HEK293 (cell line): Measurements from ENCODE around the gene ZXDC.

Experiments used
- CTCF ChIA-PET: fragments of 350-600 bp; formaldehyde crosslinking; extraction: SDS; loops from one replicate; lab custom pipeline; 2021; ENCODE audit warnings: antibody characterized with exemption; lab: Yijun Ruan, JAX
- POLR2A ChIA-PET: fragments of 300-600 bp; formaldehyde crosslinking; extraction: SDS; loops from one replicate; lab custom pipeline; 2020; ENCODE audit warnings: antibody characterized with exemption, inconsistent platforms; lab: Yijun Ruan, JAX
- H3K27ac ChIP-seq: fragments of 200-500 bp; sonication (Bioruptor generic); 2 replicates; pipeline ENCODE4 v1.5.1; 2014; ENCODE audit warnings: low read depth, low read length, control low read depth, inconsistent platforms; ENCODE audit errors: extremely low read depth
- H3K36me3 ChIP-seq, 2 experiments: fragments of 200-500 bp in 1 of 2; sonication (Bioruptor generic) in 1 of 2; 1 replicate in 1 of 2; 2 replicates in 1 of 2; pipeline ENCODE4 v1.5.1; 2014 to 2017; ENCODE audit warnings: inconsistent platforms in 2 of 2, low read length in 2 of 2; ENCODE audit not compliant: control insufficient read depth in 2 of 2, insufficient read depth in 1 of 2
- H3K4me1 ChIP-seq: fragments of 200-500 bp; sonication (Bioruptor generic); 2 replicates; pipeline ENCODE4 v1.5.1; 2014; ENCODE audit warnings: mild to moderate bottlenecking, low read length, inconsistent platforms; ENCODE audit not compliant: control insufficient read depth, insufficient read depth
- H3K4me3 ChIP-seq: 2 replicates; pipeline ENCODE4 v1.5.1; 2011; ENCODE audit warnings: low read depth, mild to moderate bottlenecking, control low read depth, low read length, moderate library complexity
- H3K9me3 ChIP-seq: fragments of 200-500 bp; sonication (Bioruptor generic); 2 replicates; pipeline ENCODE4 v1.5.1; 2014; ENCODE audit warnings: low read depth, low read length, inconsistent platforms; ENCODE audit not compliant: control insufficient read depth, insufficient read depth
- PRDM6 ChIP-seq: fragments of 450-650 bp; formaldehyde crosslinking; IDR thresholded peaks from 2 replicates; pipeline ENCODE4 v1.5.1; 2017; ENCODE audit warnings: missing biosample characterization, missing genetic modification characterization
- SETDB1 ChIP-seq: IDR thresholded peaks from one replicate; pipeline ENCODE4 v1.6.1; 2017; ENCODE audit warnings: mild to moderate bottlenecking, low read length, moderate library complexity, mixed read lengths; ENCODE audit not compliant: insufficient read length
- YY1 ChIP-seq: fragments of 450-650 bp; formaldehyde crosslinking; IDR thresholded peaks from 2 replicates; pipeline ENCODE4 v1.5.1; 2018; ENCODE audit warnings: missing biosample characterization, missing genetic modification characterization
- ZBTB7A ChIP-seq: fragments of 450-650 bp; formaldehyde crosslinking; IDR thresholded peaks from 2 replicates; pipeline ENCODE4 v1.5.1; 2016; ENCODE audit warnings: low read depth, missing biosample characterization, missing genetic modification characterization
- ZIC2 ChIP-seq: fragments of 450-650 bp; formaldehyde crosslinking; IDR thresholded peaks from 2 replicates; pipeline ENCODE4 v1.5.1; 2016; ENCODE audit warnings: missing biosample characterization, missing genetic modification characterization
- ZNF146 ChIP-seq: fragments of 450-650 bp; formaldehyde crosslinking; IDR thresholded peaks from 2 replicates; pipeline ENCODE4 v1.5.1; 2016; ENCODE audit warnings: missing biosample characterization, missing genetic modification characterization
- ZNF175 ChIP-seq: fragments of 450-650 bp; formaldehyde crosslinking; IDR thresholded peaks from 2 replicates; pipeline ENCODE4 v1.5.1; 2016; ENCODE audit warnings: missing biosample characterization, missing genetic modification characterization
- ZNF518A ChIP-seq: fragments of 450-650 bp; formaldehyde crosslinking; conservative IDR thresholded peaks from 2 replicates; pipeline ENCODE4 v1.5.1; 2016; ENCODE audit warnings: low read depth, missing biosample characterization, missing genetic modification characterization
- ZNF585B ChIP-seq: fragments of 450-650 bp; formaldehyde crosslinking; IDR thresholded peaks from 2 replicates; pipeline ENCODE4 v1.5.1; 2016; ENCODE audit warnings: missing biosample characterization, missing genetic modification characterization
- ZNF610 ChIP-seq: fragments of 450-650 bp; formaldehyde crosslinking; IDR thresholded peaks from 2 replicates; pipeline ENCODE4 v1.5.1; 2016; ENCODE audit warnings: missing biosample characterization, missing genetic modification characterization, borderline replicate concordance
- TF ChIP-seq, protein P1 (sequence below): fragments of 450-650 bp; formaldehyde crosslinking; IDR thresholded peaks from 2 replicates; pipeline ENCODE4 v1.5.0; 2017; ENCODE audit warnings: missing biosample characterization, missing genetic modification characterization, borderline replicate concordance
- TF ChIP-seq, protein P2 (sequence below): sonication (generic); formaldehyde crosslinking; IDR thresholded peaks from 2 replicates; pipeline ENCODE4 v1.8.1; 2022; ENCODE audit warnings: mild to moderate bottlenecking, moderate library complexity, missing genetic modification reagents
- TF ChIP-seq, protein P3 (sequence below): fragments of 450-650 bp; formaldehyde crosslinking; IDR thresholded peaks from 2 replicates; pipeline ENCODE4 v1.5.1; 2016; ENCODE audit warnings: missing biosample characterization, missing genetic modification characterization

The ZXDC gene

DNA sequence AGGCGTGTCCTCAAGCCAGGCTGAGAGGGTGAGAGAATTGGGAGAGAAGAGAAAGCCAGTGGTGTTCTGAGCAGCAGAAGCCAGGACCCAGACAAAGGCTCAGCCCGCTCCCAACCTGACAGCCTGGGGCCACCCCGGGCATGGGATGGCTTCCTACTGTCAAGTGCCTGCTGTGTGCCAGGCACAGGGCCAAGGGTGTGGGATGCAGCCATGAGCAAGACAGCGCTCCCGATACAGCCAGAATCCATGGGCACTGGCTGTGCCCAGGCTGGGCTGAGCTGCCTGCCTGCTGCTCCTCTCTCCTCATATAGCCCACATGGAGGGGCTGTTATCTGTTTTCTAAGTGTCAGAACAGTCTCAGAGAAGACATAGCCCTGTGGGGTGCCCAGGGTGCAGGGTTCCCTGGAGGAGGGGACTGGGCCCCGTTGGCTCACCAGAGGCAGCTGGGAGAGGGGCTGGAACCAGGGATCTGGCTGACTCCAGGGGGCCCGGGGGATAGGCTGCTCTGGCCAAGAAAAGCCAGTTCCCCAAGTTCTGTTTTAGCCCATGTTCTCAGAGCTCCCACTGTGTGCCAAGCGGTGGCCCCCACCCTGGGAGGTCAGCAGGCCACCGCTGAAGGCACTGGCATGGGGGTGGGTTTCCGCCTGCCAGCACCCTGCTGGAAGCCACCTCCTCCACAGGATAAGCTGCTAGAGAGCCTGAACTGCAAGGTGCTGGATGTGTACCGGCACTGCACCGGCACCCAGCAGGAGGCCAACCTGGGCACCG lies 42.0 kb downstream of the ZXDC start:
- H3K4me3 ChIP-seq = no peak overlapping the region
- CTCF ChIA-PET = no interaction called here
- no peak overlapping the region for H3K27ac ChIP-seq
- TF ChIP-seq ZIC2 (tag by site-specific recombination) (peak; percentile 88), YY1 (tag by site-specific recombination) (no peak)
- TF ChIP-seq, all 188 proteins: peak for 1
- H3K4me1 ChIP-seq = no peaks in the 10 kb centered on the region
- no peaks in the 10 kb centered on the region for H3K9me3 ChIP-seq
- H3K36me3 ChIP-seq = peaks cover 0 to 45% of the 10 kb centered on the region in 2 experiments; a peak in 1 of 3 replicates
- POLR2A ChIA-PET = no interaction called here

GRCh38 chr3:126433105-126433430 lies 42.6 kb downstream of the ZXDC start:
- CTCF ChIA-PET = no interaction called here
- Histone ChIP-seq H3K4me1 (no peaks in the 10 kb centered on the region), H3K36me3 (peaks cover 0 to 39% of the 10 kb centered on the region in 2 experiments; a peak in 1 of 3 replicates), H3K9me3 (no peaks in the 10 kb centered on the region), H3K4me3 (no peak overlapping the region), H3K27ac (no peak overlapping the region)
- TF ChIP-seq, protein P1, sequence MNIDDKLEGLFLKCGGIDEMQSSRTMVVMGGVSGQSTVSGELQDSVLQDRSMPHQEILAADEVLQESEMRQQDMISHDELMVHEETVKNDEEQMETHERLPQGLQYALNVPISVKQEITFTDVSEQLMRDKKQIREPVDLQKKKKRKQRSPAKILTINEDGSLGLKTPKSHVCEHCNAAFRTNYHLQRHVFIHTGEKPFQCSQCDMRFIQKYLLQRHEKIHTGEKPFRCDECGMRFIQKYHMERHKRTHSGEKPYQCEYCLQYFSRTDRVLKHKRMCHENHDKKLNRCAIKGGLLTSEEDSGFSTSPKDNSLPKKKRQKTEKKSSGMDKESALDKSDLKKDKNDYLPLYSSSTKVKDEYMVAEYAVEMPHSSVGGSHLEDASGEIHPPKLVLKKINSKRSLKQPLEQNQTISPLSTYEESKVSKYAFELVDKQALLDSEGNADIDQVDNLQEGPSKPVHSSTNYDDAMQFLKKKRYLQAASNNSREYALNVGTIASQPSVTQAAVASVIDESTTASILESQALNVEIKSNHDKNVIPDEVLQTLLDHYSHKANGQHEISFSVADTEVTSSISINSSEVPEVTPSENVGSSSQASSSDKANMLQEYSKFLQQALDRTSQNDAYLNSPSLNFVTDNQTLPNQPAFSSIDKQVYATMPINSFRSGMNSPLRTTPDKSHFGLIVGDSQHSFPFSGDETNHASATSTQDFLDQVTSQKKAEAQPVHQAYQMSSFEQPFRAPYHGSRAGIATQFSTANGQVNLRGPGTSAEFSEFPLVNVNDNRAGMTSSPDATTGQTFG (tag by site-specific recombination) = no peak
- TF ChIP-seq, protein P2, sequence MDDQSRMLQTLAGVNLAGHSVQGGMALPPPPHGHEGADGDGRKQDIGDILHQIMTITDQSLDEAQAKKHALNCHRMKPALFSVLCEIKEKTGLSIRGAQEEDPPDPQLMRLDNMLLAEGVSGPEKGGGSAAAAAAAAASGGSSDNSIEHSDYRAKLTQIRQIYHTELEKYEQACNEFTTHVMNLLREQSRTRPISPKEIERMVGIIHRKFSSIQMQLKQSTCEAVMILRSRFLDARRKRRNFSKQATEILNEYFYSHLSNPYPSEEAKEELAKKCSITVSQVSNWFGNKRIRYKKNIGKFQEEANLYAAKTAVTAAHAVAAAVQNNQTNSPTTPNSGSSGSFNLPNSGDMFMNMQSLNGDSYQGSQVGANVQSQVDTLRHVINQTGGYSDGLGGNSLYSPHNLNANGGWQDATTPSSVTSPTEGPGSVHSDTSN (CRISPR knock-in tag) = no peak
- TF ChIP-seq ZBTB7A (tag by site-specific recombination) (no peak), SETDB1 (no peak), PRDM6 (tag by site-specific recombination) (no peak), ZNF175 (tag by site-specific recombination) (no peak), ZNF518A (tag by site-specific recombination) (no peak), ZNF585B (no peak), ZNF610 (tag by site-specific recombination) (no peak), ZNF146 (tag by site-specific recombination) (no peak)
- TF ChIP-seq, protein P3, sequence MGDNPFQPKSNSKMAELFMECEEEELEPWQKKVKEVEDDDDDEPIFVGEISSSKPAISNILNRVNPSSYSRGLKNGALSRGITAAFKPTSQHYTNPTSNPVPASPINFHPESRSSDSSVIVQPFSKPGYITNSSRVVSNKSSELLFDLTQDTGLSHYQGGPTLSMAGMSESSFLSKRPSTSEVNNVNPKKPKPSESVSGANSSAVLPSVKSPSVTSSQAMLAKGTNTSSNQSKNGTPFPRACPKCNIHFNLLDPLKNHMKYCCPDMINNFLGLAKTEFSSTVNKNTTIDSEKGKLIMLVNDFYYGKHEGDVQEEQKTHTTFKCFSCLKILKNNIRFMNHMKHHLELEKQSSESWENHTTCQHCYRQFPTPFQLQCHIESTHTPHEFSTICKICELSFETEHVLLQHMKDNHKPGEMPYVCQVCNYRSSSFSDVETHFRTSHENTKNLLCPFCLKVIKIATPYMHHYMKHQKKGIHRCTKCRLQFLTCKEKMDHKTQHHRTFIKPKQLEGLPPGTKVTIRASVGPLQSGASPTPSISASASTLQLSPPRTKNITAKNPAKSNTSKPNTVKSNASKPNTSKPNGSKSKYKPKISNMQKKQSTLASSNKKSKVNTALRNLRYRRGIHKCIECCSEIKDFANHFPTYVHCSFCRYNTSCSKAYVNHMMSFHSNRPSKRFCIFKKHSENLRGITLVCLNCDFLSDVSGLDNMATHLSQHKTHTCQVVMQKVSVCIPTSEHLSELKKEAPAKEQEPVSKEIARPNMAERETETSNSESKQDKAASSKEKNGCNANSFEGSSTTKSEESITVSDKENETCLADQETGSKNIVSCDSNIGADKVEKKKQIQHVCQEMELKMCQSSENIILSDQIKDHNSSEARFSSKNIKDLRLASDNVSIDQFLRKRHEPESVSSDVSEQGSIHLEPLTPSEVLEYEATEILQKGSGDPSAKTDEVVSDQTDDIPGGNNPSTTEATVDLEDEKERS (tag by site-specific recombination) = no peak
- POLR2A ChIA-PET = no interaction called here
